Memory B cell (primary cell): Measurements from ENCODE around the gene SYNGR1.

Experiments used
- ATAC-seq: fragments of 150-1000 bp; cut with Tn5 transposase; 2 replicates; pipeline ENCODE4 v1.10.0; 2021; ENCODE audit warnings: low read depth, mild to moderate bottlenecking, moderate library complexity
- DNase-seq, 2 donors: peaks; one replicate each; pipeline ENCODE4 v3.0.0; 2022; ENCODE audit warnings: low spot score in 2 of 2
- H3K27ac Mint-ChIP-seq: one replicate; pipeline ENCODE4 v1.8.0; 2022; ENCODE audit warnings: mild to moderate bottlenecking, moderate library complexity, mixed read lengths
- H3K27me3 Mint-ChIP-seq: one replicate; pipeline ENCODE4 v1.8.0; 2022; ENCODE audit warnings: mixed read lengths
- H3K36me3 Mint-ChIP-seq: one replicate; pipeline ENCODE4 v1.8.0; 2022; ENCODE audit warnings: mild to moderate bottlenecking, mixed read lengths
- H3K4me1 Mint-ChIP-seq: one replicate; pipeline ENCODE4 v1.8.0; 2022; ENCODE audit warnings: mixed read lengths
- H3K4me3 Mint-ChIP-seq: one replicate; pipeline ENCODE4 v1.8.0; 2022; ENCODE audit warnings: mild to moderate bottlenecking, moderate library complexity, mixed read lengths
- H3K9me3 Mint-ChIP-seq: one replicate; pipeline ENCODE4 v1.8.0; 2022; ENCODE audit warnings: mixed read lengths

Gene SYNGR1, protein sequence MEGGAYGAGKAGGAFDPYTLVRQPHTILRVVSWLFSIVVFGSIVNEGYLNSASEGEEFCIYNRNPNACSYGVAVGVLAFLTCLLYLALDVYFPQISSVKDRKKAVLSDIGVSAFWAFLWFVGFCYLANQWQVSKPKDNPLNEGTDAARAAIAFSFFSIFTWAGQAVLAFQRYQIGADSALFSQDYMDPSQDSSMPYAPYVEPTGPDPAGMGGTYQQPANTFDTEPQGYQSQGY

GRCh38 chr22:39349967-39350726, at the start of gene SYNGR1:
TSS of gene SYNGR1 (plus strand) at chr22:39349991. CDS start at chr22:39350011, 20 bp downstream.
- ATAC-seq (peak; percentile 1), DNase-seq (peak; percentile 9 to 42)
- H3K27me3 Mint-ChIP-seq: peaks cover 2% of the 10 kb centered on the region
- H3K9me3 Mint-ChIP-seq: no peaks in the 10 kb centered on the region
- H3K4me1 Mint-ChIP-seq: peaks cover 21% of the 10 kb centered on the region
- H3K36me3 Mint-ChIP-seq: no peaks in the 10 kb centered on the region
- peak within 1 kb of the TSS; percentile 92 for H3K27ac Mint-ChIP-seq
- peak within 1 kb of the TSS; percentile 91 for H3K4me3 Mint-ChIP-seq

GRCh38 chr22:39300186-39300830, 49.5 kb upstream of the SYNGR1 start:
- DNase-seq (no peak), ATAC-seq (peak; percentile 62)
- Mint-ChIP-seq H3K27me3 (no peaks in the 10 kb centered on the region), H3K4me1 (peaks cover 20% of the 10 kb centered on the region), H3K36me3 (no peaks in the 10 kb centered on the region), H3K27ac (peak overlapping the region; percentile 0), H3K9me3 (no peaks in the 10 kb centered on the region), H3K4me3 (peak overlapping the region; percentile 71)

DNA sequence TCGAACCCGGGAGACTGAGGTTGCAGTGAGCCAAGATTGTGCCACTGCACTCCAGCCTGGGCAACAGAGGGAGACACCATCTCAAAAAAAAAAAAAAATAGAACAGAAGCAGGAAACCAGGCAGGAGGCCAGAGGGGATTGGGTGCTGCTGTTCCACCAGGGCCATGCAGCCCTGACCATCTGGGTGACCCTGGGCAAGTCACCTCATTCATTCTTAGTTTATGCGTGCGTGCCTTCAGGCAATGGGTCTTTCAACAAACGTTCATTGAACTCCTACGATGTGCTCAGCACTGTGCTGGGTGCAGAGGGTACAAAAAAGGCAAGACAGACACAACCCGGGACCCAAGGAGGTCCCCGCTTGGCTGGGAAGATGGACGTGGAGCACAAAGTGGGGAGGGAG, 48.7 kb upstream of the SYNGR1 start:
- Mint-ChIP-seq H3K27me3 (no peaks in the 10 kb centered on the region), H3K9me3 (no peaks in the 10 kb centered on the region), H3K4me1 (peaks cover 20% of the 10 kb centered on the region), H3K4me3 (no peak overlapping the region), H3K27ac (no peak overlapping the region), H3K36me3 (no peaks in the 10 kb centered on the region)
- DNase-seq (no peak), ATAC-seq (no peak)

DNA sequence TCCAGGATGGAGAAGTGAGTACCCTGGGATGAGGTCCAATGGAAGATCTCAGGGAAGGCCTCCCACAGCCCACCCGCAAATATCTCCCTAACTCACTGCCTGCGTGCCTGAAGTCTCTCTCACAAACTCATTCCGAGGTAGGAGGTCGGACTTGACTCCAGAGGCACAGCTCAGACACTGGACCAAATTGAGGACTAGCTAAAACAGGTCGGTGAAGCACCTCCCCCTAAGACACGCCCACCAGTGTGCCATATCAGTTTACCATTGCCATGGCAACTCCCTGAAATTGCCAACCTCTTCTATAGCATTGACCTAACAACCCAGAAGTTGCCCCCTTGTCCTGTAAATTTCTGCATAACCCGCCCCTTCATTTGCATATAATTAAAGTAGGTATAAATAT, 47.9 kb upstream of the SYNGR1 start:
- H3K4me3 Mint-ChIP-seq: no peak overlapping the region
- H3K4me1 Mint-ChIP-seq: peaks cover 18% of the 10 kb centered on the region
- no peaks in the 10 kb centered on the region for H3K27me3 Mint-ChIP-seq

GRCh38 chr22:39302431-39302960, 47.3 kb upstream of the SYNGR1 start:
- no peaks in the 10 kb centered on the region for H3K9me3 Mint-ChIP-seq
- H3K36me3 Mint-ChIP-seq: no peaks in the 10 kb centered on the region
- H3K27ac Mint-ChIP-seq: no peak overlapping the region
- no peak for DNase-seq
- H3K4me3 Mint-ChIP-seq: no peak overlapping the region
- H3K27me3 Mint-ChIP-seq: no peaks in the 10 kb centered on the region
- ATAC-seq: no peak
- H3K4me1 Mint-ChIP-seq: peaks cover 18% of the 10 kb centered on the region

More for the DNA sequence above, 47.9 kb upstream of the SYNGR1 start:
- H3K9me3 Mint-ChIP-seq: no peaks in the 10 kb centered on the region
- H3K27ac Mint-ChIP-seq: no peak overlapping the region
- DNase-seq (no peak), ATAC-seq (no peak)
- H3K36me3 Mint-ChIP-seq: no peaks in the 10 kb centered on the region

DNA sequence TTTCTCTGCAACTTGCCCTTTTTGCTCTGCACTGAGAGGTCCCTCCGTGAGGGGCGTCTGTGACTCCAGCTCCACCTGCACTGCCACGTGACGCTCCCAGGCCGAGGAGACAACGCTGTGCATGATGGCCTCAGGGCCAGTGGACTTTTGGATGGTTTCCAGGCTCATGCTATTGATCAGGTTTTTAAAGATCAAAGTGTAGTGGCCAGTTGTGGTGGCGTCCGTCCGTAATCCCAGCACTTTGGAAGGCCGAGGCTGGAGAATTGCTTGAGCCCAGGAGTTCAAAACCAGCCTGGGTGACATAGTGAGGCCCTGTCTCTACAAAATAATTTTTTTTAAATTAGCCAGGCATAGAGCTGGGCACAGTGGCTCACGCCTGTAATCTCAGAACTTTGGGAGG, 46.4 kb upstream of the SYNGR1 start:
- ATAC-seq (no peak), DNase-seq (no peak)
- Mint-ChIP-seq H3K27me3 (no peaks in the 10 kb centered on the region), H3K4me3 (no peak overlapping the region), H3K27ac (no peak overlapping the region), H3K4me1 (peaks cover 15% of the 10 kb centered on the region), H3K36me3 (no peaks in the 10 kb centered on the region), H3K9me3 (no peaks in the 10 kb centered on the region)

GRCh38 chr22:39303892-39304671, 45.7 kb upstream of the SYNGR1 start:
- H3K9me3 Mint-ChIP-seq: no peaks in the 10 kb centered on the region
- no peak overlapping the region for H3K4me3 Mint-ChIP-seq
- H3K27ac Mint-ChIP-seq: no peak overlapping the region
- no peak for DNase-seq
- ATAC-seq: no peak
- H3K4me1 Mint-ChIP-seq: peaks cover 15% of the 10 kb centered on the region
- H3K36me3 Mint-ChIP-seq: no peaks in the 10 kb centered on the region
- no peaks in the 10 kb centered on the region for H3K27me3 Mint-ChIP-seq

GRCh38 chr22:39306456-39307361, 43.1 kb upstream of the SYNGR1 start:
- H3K4me1 Mint-ChIP-seq: peaks cover 13% of the 10 kb centered on the region
- H3K36me3 Mint-ChIP-seq: peaks cover 2% of the 10 kb centered on the region
- no peaks in the 10 kb centered on the region for H3K9me3 Mint-ChIP-seq
- no peak for DNase-seq
- no peak overlapping the region for H3K4me3 Mint-ChIP-seq
- no peaks in the 10 kb centered on the region for H3K27me3 Mint-ChIP-seq
- ATAC-seq: peak; percentile 50
- no peak overlapping the region for H3K27ac Mint-ChIP-seq

DNA sequence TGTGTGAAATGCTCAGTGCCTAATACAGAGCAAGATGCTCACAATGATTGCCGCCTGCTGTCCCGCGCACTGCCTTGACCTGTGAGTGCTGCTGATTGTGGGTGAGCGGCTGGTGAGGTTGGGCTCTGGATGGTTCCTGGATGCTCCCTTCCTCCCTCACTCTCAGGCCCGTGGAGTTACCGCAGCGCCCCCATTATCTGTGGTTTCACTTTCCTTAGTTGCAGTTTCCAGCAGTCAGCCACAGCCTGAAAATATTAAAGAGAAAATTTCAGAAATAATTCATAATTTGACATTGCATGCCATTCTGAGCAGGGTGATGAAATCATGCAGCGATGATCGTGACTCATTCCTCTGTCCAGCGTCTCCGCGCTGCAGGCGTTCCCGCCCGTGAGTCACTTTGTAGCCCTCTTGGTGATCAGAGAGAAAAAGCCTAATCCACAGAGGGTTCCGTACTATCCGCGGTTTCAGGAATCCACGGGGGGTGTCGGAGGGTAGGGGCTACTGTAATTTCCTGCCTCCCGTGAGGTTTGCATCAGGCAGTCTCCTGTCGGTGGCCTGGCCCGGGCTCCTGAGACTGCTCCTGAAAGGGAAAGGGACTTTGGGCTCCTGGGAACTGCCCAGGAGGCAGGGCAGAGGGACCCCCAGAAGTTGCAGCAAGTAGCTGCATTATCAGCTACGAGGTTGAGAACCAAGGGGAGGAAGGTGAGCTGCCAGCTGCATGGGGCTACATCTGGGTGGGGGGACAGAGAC, 41.0 kb upstream of the SYNGR1 start:
- Mint-ChIP-seq H3K27me3 (no peaks in the 10 kb centered on the region), H3K4me3 (no peak overlapping the region), H3K27ac (no peak overlapping the region), H3K36me3 (peaks cover 13% of the 10 kb centered on the region), H3K4me1 (peaks cover 15% of the 10 kb centered on the region), H3K9me3 (no peaks in the 10 kb centered on the region)
- DNase-seq (no peak), ATAC-seq (no peak)

- Mint-ChIP-seq H3K36me3 (peaks cover 14% of the 10 kb centered on the region), H3K9me3 (no peaks in the 10 kb centered on the region), H3K4me3 (no peak overlapping the region), H3K27me3 (no peaks in the 10 kb centered on the region), H3K4me1 (peaks cover 15% of the 10 kb centered on the region), H3K27ac (no peak overlapping the region)
- DNase-seq: no peak
- ATAC-seq: no peak
Observed at GRCh38 chr22:39309364-39309861, 40.4 kb upstream of the SYNGR1 start.

DNA sequence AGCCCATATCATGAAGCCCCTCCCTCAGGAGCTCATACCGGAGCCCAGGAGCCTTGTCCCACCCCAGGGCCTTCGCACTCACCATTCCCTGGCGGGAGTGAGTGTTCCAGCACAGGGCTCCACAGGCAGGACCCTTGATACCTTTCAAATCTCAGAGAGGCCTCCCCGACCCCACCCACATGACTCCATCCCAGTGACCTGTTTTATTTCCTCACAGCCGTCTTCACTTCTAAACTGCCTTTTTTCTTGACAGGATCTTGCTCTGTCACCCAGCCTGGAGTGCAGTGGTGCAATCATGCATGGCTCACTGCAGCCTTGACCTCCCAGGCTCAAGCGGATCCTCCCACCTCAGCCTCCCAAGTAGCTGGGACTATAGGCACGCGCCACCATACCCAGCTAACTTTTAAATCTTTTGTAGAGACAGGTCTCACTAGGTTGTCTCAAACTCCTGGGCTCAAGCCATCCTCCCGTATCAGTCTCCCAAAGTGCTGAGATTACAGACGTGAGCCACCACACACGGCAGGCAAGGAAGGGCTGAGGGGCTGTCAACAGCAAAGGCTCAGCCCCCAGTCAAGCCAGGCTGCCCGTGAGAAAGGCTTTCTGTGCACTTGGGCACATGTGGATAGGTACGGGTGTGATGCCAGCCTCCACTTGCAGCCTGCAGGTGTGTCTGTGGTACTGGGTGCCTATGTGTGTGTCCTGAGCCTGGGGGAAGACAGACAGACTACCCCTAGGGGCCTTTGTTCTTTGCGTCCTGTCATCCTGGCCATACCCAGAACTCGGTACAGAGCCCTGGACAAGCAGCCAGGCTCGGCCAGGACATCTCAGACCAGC, 39.7 kb upstream of the SYNGR1 start:
- H3K36me3 Mint-ChIP-seq: peaks cover 19% of the 10 kb centered on the region
- no peaks in the 10 kb centered on the region for H3K9me3 Mint-ChIP-seq
- H3K4me1 Mint-ChIP-seq: peaks cover 15% of the 10 kb centered on the region
- ATAC-seq (no peak), DNase-seq (no peak)
- no peak overlapping the region for H3K4me3 Mint-ChIP-seq
- H3K27ac Mint-ChIP-seq: no peak overlapping the region
- H3K27me3 Mint-ChIP-seq: no peaks in the 10 kb centered on the region
